Measurements from ENCODE around the gene CAMK2A.

GRCh38 chr5:150257424-150257823 is 32.1 kb downstream of the CAMK2A start:
- no peak for TF ChIP-seq POLR2A (IDR thresholded peaks at IDR 0.05; ENCODE audit: low read depth, low read length)
- no peak for TF ChIP-seq CTCF (IDR thresholded peaks at IDR 0.05; ENCODE audit: extremely low read depth in 1 of 2, insufficient read depth in 1 of 2, low read depth in 1 of 2, low read length in 2 of 2)
- no peak for TF ChIP-seq POLR2AphosphoS5 (IDR thresholded peaks at IDR 0.05; ENCODE audit: insufficient read depth, low read depth, low read length)
- no peak for TF ChIP-seq MAX (IDR thresholded peaks at IDR 0.05; ENCODE audit: insufficient read depth, insufficient read length)
- no peak for TF ChIP-seq JUN (IDR thresholded peaks at IDR 0.05; ENCODE audit: borderline replicate concordance, insufficient read depth, insufficient read length, low read depth)
- no peak for TF ChIP-seq EZH2 (IDR thresholded peaks at IDR 0.05; ENCODE audit: borderline replicate concordance, low read depth, low read length, severe bottlenecking)

All from endothelial cell of umbilical vein (primary cell).